ENCODE measurements around the gene DIO1. TPM values are rescaled to one million over a fixed set of nuclear protein-coding genes. Genes with fewer than 3 reads are reported as not detected.

The DIO1 gene
- polyA plus RNA-seq, 3 donors, result 0.22 to 0.73 TPM; not detected in 1

DNA sequence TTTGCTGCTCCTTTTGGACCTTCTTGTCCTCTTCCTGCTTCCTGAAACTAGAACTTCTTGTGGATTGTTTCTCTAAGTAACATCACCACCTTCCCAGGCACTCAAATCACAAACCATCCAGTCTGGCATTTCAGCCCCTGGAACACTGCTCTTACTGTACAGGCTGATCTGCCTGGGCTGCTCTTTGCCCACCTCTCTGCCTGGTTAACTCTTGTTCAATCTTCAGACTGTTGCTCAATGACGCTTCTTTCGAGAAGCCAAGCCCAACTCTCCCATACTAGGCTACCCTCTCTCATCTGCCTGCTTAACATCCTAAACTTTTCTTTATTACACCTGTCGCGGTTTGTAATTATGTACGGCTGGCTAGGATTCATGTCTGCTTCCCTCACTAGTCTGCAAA lies 657 bp downstream of the DIO1 start:
- no peak overlapping the region for H3K4me3 Mint-ChIP-seq
- H3K27ac Mint-ChIP-seq, result peak overlapping the region in 1 of 7 donors; percentile 37

GRCh38 chr1:53895421-53895820 lies 1.4 kb downstream of the DIO1 start:
- DNase-seq, result no peak
- intact Hi-C loops (cut with micrococcal nuclease), result loop anchor here in 1 of 2 donors (10.0 kb wide), 1 partner anchor 159 kb away; the partner anchor contains the start of genes TCEANC2 and TMEM59
- H2AFZ ChIP-seq (ENCODE audit: insufficient read depth, low read depth, low read length, poor library complexity, severe bottlenecking), result no peak overlapping the region
- no peak overlapping the region for H3K4me3 Mint-ChIP-seq
- no peaks in the 10 kb centered on the region for H3K79me2 ChIP-seq (ENCODE audit: insufficient read depth, low read length)
- H3K9ac ChIP-seq (ENCODE audit: insufficient read depth, low read length, poor library complexity, severe bottlenecking), result no peak overlapping the region
- WGBS (ENCODE audit: insufficient coverage), result 45% methylated on average over 6 of the region's 6 CpGs
- H3K9me3 ChIP-seq (replicated peaks in 1 of 2; ENCODE audit: control insufficient read depth in 1 of 2, insufficient read depth in 1 of 2, low read length in 2 of 2), result no peaks in the 10 kb centered on the region
- H3K4me1 ChIP-seq (ENCODE audit: control insufficient read depth in 1 of 2, insufficient read depth in 2 of 2, low read length in 2 of 2), result peaks cover 19 to 24% of the 10 kb centered on the region in 2 donors
- H3K27me3 ChIP-seq (ENCODE audit: control insufficient read depth in 2 of 2, insufficient read depth in 2 of 2, low read length in 2 of 2), result no peaks in the 10 kb centered on the region
- H3K9me3 Mint-ChIP-seq, result no peaks in the 10 kb centered on the region
- H3K4me2 ChIP-seq (replicated peaks; ENCODE audit: extremely low read depth, low read length, poor library complexity, severe bottlenecking), result no peak overlapping the region
- no peak overlapping the region for H3K4me3 ChIP-seq (replicated peaks in 1 of 3; ENCODE audit: low read depth in 2 of 3, low read length in 3 of 3)
- peak overlapping the region in 3 of 7 donors; percentile 17 to 68 (median 37) for H3K27ac Mint-ChIP-seq
- no peak for TF ChIP-seq CTCF (IDR thresholded peaks at IDR 0.05)
- H3K36me3 ChIP-seq (replicated peaks in 1 of 2; ENCODE audit: control insufficient read depth in 1 of 2, insufficient read depth in 2 of 2, low read length in 2 of 2), result no peaks in the 10 kb centered on the region
- H3K27me3 Mint-ChIP-seq (ENCODE audit: low read depth in 3 of 3), result peaks cover 0 to 2% (median 2%) of the 10 kb centered on the region in 3 donors
- H3K27ac ChIP-seq (ENCODE audit: low read depth in 1 of 2, low read length in 2 of 2), result no peak overlapping the region
- no peaks in the 10 kb centered on the region for H4K20me1 ChIP-seq (ENCODE audit: insufficient read depth, low read length)
- no peaks in the 10 kb centered on the region for H3K36me3 Mint-ChIP-seq
- peaks cover 31% of the 10 kb centered on the region for H3K4me1 Mint-ChIP-seq

More for the DNA sequence above, 657 bp downstream of the DIO1 start:
- no peak for TF ChIP-seq CTCF (IDR thresholded peaks at IDR 0.05)
- WGBS (ENCODE audit: insufficient coverage), result 92% methylated on average over 5 of the region's 5 CpGs
- Mint-ChIP-seq H3K4me1 (peaks cover 35% of the 10 kb centered on the region), H3K27me3 (ENCODE audit: low read depth in 3 of 3) (peaks cover 0 to 2% (median 2%) of the 10 kb centered on the region in 3 donors), H3K9me3 (no peaks in the 10 kb centered on the region), H3K36me3 (no peaks in the 10 kb centered on the region)
- H4K20me1 ChIP-seq (ENCODE audit: insufficient read depth, low read length), result no peaks in the 10 kb centered on the region
- intact Hi-C loops (cut with micrococcal nuclease), result loop anchor here in 1 of 2 donors (5.0 to 10.0 kb wide), 2 partner anchors 57 to 160 kb away; partner anchors contain the start of genes NDC1, TCEANC2 and TMEM59
- H3K9ac ChIP-seq (ENCODE audit: insufficient read depth, low read length, poor library complexity, severe bottlenecking), result no peak overlapping the region
- H3K4me3 ChIP-seq (replicated peaks in 1 of 3; ENCODE audit: low read depth in 2 of 3, low read length in 3 of 3), result no peak overlapping the region
- no peaks in the 10 kb centered on the region for H3K36me3 ChIP-seq (replicated peaks in 1 of 2; ENCODE audit: control insufficient read depth in 1 of 2, insufficient read depth in 2 of 2, low read length in 2 of 2)
- peaks cover 24 to 29% of the 10 kb centered on the region in 2 donors for H3K4me1 ChIP-seq (ENCODE audit: control insufficient read depth in 1 of 2, insufficient read depth in 2 of 2, low read length in 2 of 2)
- no peak overlapping the region for H3K27ac ChIP-seq (ENCODE audit: low read depth in 1 of 2, low read length in 2 of 2)
- H2AFZ ChIP-seq (ENCODE audit: insufficient read depth, low read depth, low read length, poor library complexity, severe bottlenecking), result peak overlapping the region; percentile 10
- H3K27me3 ChIP-seq (ENCODE audit: control insufficient read depth in 2 of 2, insufficient read depth in 2 of 2, low read length in 2 of 2), result no peaks in the 10 kb centered on the region
- no peaks in the 10 kb centered on the region for H3K79me2 ChIP-seq (ENCODE audit: insufficient read depth, low read length)
- no peaks in the 10 kb centered on the region for H3K9me3 ChIP-seq (replicated peaks in 1 of 2; ENCODE audit: control insufficient read depth in 1 of 2, insufficient read depth in 1 of 2, low read length in 2 of 2)
- H3K4me2 ChIP-seq (replicated peaks; ENCODE audit: extremely low read depth, low read length, poor library complexity, severe bottlenecking), result no peak overlapping the region
- DNase-seq, result no peak

Measured in CD14-positive monocyte (primary cell).